Effector CD8-positive, alpha-beta T cell (primary cell): ENCODE data around the gene RAD51B.

ENCODE experiments used
- DNase-seq: peaks from one replicate; lab custom pipeline; 2025; lab: John Stamatoyannopoulos, UW

Gene RAD51B

GRCh38 chr14:68510201-68511128 is 690.9 kb downstream of the RAD51B start:
- DNase-seq, result no peak

DNA sequence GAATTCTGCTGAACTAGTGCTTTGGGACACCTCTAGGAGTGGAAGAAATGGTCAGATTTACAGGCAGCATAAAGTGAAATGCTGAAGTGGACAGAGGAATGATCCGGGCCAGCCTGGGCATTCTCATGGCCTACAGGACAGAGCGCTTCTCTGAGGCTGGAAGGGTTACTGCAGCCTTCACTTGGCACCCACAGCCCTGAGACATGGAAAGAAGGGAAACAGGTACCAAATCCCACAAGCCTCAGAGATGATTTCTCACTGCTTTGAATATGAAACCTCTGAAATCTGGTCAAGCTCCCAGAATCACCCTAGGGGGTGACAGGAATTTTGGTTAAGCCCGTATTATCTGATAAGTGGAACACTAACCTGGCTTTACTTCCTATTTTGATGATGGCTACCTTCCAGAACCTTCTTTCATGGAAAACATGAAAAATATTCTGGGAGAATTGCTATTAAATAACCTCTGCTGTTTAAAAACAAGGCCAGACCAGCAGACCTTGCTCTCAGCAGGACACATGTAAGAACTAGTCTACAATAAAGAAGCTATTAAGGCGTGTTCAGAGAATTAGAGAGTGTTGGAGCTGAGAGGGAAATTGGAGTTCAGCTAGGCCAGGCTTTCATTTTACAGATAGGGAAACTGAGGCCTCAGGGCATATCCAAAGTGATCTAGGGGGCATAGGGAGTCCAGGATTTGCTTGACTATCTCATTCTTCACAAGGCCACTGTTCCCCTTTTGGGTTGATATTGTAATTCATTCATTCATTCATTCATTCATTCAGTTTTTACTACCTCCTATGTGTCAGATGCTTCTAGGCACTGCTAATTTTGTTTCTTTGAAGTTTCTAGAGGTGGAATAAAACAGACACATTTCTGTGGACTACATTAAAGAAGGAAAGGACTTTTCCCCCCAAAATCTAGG is 691.8 kb downstream of the RAD51B start:
- DNase-seq, result no peak

DNA sequence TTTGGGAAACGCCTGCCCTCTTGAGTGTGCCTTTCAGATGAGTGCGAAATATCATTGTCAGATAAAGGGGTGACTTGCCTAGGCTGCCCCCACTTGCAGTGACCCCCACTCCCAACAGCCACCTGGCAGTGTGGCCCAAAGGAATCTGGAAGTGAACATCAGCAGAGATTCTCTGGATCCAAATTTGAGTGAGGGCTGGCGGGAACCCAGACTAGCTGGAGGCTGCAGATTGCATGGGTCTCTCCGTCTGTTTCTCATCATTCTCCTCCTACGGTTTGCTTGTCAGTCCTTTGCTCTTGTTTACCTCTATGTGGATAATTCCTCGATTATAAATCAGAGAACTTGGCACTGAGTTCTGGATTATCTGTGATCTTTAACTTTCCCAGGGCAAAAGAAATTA is 692.5 kb downstream of the RAD51B start:
- no peak for DNase-seq

- DNase-seq, result no peak
Observed at GRCh38 chr14:68513137-68513536, 693.6 kb downstream of the RAD51B start.

GRCh38 chr14:68513838-68514607 is 694.4 kb downstream of the RAD51B start:
- DNase-seq, result no peak

DNA sequence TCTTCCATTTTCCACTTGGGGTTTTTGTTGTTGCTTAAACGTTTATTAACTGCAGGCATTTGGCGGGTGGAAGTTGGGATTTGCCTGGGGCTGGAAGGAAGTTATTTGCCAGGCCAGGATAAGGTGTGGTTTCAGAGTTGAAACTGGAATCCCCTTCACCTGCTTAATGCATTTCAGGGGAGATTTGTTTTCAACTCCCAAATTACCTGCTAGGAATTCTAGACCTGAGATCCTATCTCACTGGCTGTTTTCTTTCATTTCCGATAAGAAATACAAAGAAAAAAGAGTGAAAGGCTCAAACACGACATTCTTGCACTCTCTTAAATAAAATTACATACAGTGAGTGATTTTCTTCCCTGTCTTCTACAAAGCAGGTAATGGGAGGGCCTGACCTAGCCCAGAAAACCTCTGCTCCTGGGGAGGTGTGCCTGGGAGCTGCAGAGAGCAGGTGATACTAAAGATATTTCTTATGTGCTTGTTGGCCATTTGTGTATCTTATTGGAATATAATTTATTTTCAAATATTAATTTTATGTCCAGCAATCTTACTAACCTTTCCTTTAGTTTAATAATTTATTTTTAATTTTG is 695.1 kb downstream of the RAD51B start:
- DNase-seq, result no peak

- no peak for DNase-seq
Observed at GRCh38 chr14:68516342-68516741, 696.8 kb downstream of the RAD51B start.

DNA sequence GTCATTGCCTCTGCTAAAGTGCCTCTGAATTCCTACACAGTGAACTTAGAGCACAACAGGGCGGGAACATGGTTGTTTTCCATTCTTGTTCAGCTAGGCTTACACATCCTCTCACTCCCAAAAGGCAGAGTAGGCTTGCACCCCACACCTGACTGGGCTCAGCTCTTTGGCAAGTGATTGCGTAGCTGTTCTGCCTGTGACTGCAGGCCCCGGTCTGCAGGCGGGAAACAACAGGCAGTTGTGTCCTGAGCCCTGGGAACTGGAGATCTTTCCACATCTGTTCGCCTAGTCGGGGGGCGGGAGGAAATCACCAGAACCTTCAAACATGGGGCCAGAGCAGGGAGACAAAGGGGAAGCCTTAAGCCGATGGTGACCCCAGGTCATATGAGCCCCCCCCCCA is 698.6 kb downstream of the RAD51B start:
- DNase-seq, result no peak

- no peak for DNase-seq
Observed at GRCh38 chr14:68518761-68519670, 699.4 kb downstream of the RAD51B start.

DNA sequence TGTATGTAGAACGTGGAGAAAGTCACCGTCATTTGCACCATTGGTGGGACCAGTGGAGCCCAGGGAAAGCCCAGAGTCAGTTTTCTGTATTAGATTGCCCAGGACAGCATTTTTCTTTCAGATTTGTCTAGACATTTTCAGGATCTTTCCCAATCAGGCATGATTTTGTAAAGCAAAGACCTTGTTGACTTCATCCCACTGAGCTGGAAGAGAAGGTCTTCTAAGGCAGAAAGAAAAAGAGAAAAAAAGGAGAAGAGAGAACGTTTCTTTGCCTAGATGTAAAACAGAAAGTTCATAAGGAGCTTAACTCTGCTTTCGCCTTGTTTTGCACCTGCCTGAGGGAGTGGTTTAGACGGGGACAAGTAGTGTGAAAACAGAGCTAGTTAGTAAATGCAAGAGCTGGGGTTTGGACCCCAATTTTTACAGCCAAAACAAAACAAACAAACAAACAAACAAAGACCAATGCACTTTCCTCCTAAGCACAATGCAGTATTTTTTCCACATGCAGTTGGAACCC is 700.1 kb downstream of the RAD51B start:
- DNase-seq, result no peak

GRCh38 chr14:68520637-68521556 is 701.3 kb downstream of the RAD51B start:
- DNase-seq, result no peak

DNA sequence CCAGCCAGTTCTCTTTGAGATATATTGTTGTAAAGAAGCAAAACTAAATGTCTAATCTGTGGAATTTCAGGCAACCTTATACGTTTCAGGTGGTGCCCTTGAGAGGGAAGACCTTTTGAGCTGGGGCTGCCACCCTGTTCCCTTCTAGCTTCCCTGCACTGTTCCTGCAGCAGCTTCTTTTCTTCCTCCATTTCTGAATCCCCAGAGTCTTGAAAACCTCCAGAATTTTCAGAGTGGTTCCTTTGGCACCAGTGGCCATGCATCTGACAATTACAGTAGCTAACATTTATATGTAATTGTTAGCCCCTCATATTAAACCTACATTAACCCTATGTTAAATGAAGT is 702.0 kb downstream of the RAD51B start:
- DNase-seq, result no peak

- DNase-seq, result no peak
Observed at GRCh38 chr14:68521961-68522509, 702.5 kb downstream of the RAD51B start.

DNA sequence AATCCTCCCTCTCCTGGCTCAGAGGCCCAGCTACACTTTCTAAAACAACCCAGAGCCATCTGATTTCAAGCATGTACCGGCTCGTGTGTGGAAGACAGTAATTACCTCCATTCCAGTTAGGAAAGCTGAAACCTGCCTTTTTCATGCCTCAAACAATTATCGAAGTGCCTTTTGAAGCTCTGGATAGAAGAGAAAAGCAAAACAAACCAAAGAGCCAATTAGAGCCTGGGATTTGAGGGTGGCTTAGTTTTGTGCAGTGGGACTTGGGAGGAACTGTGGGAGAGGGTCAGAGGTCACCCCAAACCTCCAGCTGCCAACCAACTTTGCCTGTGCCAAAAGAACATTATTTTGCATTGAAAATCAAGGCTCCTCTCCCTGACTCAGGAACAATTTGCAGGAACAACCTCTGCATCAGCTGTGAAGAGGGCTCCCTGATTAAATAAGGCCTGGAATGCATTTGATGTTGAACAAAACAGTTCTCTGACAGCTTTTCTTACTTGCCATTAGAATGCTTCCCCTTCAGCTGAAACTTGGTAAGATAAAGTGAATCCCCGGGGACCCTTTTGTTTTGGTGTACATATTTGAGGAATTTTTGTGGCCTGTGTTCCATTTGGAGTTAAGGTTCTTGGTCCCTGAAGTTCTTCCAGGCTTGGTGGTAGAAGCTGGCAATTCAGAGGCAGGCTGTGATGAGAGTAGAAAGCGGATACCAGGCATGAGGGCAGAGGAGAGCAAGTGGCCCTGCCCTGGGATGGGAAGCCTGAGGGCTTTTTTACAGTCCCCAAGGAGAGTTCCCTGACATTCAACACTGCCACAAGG is 703.1 kb downstream of the RAD51B start:
- no peak for DNase-seq

GRCh38 chr14:68523326-68523610 is 703.7 kb downstream of the RAD51B start:
- DNase-seq, result no peak

DNA sequence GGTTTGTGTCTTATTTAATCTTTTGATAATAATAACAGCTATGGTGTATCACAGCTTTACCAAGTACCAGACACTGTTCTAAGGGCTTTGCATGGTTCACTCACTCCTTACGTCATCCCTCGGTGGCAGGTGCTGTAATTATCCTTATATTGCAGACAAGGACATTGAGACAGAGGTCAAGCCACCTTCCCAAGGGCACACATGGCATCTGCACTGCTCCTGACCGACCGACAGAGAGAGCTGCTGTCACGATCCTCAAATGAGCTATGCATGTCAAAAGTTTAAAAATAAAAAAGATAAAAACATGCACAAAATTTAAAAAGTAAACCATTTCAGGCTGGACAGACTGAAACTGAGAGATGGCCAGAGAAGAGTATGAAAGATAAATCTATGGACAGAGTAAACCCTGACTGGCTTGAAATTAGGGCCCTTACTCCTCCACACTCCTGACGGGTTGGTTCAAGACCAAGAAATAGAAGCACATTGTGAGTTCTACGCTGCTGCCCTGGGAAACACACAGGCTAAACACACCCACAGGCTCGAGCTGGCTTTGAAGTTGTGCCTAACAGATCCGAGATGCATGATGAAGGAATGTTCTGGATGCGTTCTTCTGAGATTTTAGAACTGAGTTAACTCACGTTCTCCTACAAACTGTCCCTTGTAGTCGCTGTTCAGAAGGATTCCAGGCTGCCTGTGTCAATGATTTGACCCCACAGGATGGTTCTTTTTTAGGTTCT is 704.6 kb downstream of the RAD51B start:
- no peak for DNase-seq

GRCh38 chr14:68525516-68525915 is 705.9 kb downstream of the RAD51B start:
- DNase-seq, result no peak
